HCT116 (cell line): ENCODE measurements around the gene KCNJ10.

ENCODE experiments used
- CTCF ChIP-seq, 3 experiments: fragments of 200-600 bp in 1 of 3; sonication (generic) in 1 of 3; IDR thresholded peaks in 2 of 3; conservative IDR thresholded peaks in 1 of 3; 2 replicates each; pipeline ENCODE4 v1.5.1; 2012 to 2017; ENCODE audit warnings: low read depth in 2 of 3, low read length in 2 of 3, antibody characterized with exemption in 1 of 3, borderline replicate concordance in 1 of 3, control low read depth in 1 of 3, mild to moderate bottlenecking in 1 of 3, mixed read lengths in 1 of 3, mixed run types in 1 of 3, moderate library complexity in 1 of 3; ENCODE audit not compliant: insufficient read depth in 1 of 3
- RAD21 ChIP-seq: IDR thresholded peaks from 2 replicates; pipeline ENCODE4 v1.6.1; 2012; ENCODE audit warnings: low read depth, mild to moderate bottlenecking

DNA sequence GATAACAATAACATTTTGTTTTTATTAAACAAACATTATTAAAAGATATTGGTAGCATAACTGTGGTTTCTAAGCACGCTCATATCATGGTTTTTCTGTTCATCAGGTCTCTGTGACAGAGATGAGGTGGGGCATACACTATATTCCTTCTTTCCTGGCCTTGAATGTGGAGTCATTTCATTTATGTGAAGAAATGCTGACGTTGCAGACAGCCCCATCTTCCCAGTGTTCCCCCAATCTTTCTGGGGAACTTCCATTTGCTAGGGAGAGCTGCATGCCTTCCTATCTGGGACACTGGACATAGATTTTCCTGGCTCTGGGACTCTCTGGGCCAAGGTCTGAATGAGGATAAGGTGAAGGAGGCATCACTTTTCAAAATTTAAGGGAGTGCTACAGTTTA lies 68.5 kb downstream of the KCNJ10 start:
- TF ChIP-seq RAD21 (no peak), CTCF (IDR thresholded peaks at IDR 0.05 in 2 of 3, conservative IDR thresholded peaks at IDR 0.05 in 1 of 3; ENCODE audit: borderline replicate concordance in 1 of 3, insufficient read depth in 1 of 3, low read depth in 2 of 3, low read length in 2 of 3) (no peak)
